HEK293T (cell line): Measurements from ENCODE around the gene PTPRG.

Experiments
- BHLHE40 ChIP-seq: fragments of 450-650 bp; IDR thresholded peaks from 2 replicates; pipeline ENCODE4 v1.6.1; 2016; ENCODE audit warnings: mild to moderate bottlenecking, moderate library complexity, borderline replicate concordance
- L3MBTL2 ChIP-seq: fragments of 450-650 bp; conservative IDR thresholded peaks from 2 replicates; pipeline ENCODE4 v1.6.1; 2016; ENCODE audit warnings: mild to moderate bottlenecking
- LEF1 ChIP-seq: fragments of 450-650 bp; IDR thresholded peaks from 2 replicates; pipeline ENCODE4 v1.6.1; 2017; ENCODE audit warnings: mild to moderate bottlenecking, borderline replicate concordance
- SP1 ChIP-seq: fragments of 450-650 bp; IDR thresholded peaks from 2 replicates; pipeline ENCODE4 v1.6.1; 2017
- TARDBP ChIP-seq: fragments of 450-650 bp; IDR thresholded peaks from 2 replicates; pipeline ENCODE4 v1.6.1; 2016

DNA sequence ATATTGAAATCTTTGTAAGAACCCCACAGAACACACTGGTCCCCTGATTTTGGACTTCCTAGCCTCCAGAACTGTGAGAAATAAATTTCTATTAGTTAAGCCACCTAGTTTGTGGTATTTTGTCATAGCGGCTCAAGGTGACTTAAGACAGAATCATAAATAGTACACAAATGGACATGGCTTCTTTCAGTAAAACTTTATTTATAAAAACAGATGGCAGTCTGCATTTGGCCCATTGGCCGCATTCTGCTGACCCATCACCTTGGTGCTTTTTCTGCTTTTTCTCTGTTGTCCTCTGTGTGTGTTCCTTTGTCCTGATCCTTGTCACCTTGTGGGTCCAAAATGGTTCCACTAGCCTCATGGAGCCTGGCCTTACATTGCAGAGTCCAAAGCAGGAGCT is 363.6 kb downstream of the PTPRG start:
- no peak for TF ChIP-seq SP1
- TF ChIP-seq BHLHE40: no peak
- no peak for TF ChIP-seq L3MBTL2
- TF ChIP-seq TARDBP: no peak
- no peak for TF ChIP-seq LEF1
